ENCODE data around the gene PPP6R3.

The PPP6R3 gene

DNA sequence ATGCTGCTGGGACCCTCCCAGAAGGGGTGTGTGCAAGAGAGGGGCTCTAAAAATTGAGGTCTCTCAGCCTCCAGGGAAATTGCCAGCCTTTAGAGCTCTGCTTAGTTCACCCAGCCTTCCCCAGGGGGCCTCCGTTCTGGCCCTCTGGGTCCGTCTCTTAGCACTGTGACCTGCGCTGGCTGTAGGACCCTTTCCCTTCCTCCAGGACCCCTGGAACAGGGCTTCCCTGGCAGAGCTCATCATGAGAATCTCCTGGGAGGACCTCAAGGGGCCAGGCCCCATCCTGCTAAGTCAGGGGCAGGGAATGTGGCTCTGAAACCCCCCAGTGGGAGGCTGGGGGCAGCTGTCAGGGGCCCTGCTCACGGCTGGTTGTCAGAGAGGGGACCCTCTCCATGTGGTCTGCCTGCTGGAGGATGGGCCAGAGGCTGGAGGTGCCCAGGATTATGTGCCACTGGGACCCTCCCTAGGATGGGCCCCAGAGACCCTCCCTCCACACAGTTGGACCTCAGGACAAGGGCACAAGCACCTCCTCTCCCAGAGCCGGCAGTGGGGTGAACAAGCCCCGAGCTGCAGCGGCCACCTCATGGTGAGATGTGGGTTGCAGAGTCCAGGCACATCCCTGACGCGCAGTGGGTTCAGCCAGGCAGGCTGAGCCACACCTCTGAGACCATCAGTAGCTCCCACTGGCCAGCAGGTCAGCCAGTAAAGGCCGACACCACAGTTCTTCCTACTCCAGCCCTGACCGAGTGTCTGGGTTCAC, 196.6 kb downstream of the PPP6R3 start:
- no peak for DNase-seq

DNA sequence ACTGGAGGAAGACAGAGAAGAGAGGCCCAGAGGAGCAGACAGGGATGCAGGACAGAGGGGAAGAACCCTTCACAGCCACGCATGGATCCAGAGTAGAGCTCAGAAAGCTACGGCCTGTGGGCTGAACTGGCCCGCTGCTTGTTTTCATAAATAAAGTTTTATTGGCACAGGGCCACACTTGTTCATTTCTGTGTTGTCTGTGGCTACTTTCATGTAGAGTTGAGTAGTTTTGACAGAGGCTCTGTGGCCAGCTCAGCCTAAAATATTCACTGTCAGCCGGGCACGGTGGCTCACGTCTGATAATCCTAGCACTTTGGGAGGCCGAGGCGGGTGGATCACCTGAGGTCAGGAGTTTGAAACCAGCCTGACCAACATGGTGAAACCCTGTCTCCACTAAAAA, 197.5 kb downstream of the PPP6R3 start:
- DNase-seq = no peak

DNA sequence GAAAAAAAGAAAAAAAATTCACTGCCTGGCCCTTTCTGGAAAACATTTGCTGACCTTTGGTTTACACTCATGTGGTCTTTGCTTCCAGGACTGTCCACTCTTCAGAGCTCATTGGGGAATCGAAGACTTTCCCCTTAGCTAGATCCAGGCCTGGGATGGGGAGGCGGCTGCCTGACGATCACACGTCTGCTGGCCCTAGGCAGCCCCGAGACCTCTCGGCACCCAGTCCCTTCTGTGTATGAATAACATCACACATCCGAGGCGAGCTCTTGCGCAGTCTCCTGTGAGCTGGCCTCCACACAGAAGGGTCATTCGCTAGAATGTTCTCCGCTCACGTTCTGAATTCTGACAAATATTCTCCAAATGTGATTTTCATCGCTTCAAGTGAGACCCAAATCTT, 198.1 kb downstream of the PPP6R3 start:
- DNase-seq = no peak

DNA sequence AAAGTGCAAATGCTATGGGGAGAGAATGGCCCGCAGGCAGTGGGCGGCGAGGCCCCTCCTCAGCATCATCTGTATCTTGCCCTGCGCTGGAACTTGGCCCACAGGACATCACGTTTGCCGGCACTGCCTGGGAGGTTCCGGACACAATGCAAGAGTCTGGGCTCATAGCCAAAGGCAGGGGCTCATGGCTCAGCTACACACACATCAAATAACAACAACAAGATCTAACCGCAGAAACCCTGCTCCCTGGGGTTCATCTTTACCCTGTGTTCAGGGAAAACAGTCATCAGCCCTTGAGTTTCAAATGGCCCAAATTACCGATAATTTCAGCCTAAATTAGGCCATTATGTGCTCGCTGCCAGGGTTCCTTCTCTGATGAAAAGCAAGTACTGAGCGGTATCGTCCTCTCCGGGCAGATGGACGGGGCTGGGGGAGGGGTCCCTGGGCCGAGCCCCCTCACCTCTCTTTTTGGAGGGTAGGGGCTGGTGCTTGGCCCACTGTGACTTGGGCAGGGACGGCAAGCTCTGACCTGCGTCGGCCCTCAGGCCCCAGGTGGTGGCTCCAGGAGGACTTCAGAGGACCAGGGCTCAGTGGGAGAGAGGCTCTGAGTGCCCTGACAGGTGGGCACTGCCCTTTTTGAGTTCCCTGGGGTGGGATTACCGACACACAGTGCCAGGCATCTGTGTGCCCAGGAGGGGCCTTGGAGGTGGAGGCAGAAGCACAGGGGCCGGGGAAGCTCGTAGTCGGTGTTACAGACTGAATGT, 198.8 kb downstream of the PPP6R3 start:
- no peak for DNase-seq

DNA sequence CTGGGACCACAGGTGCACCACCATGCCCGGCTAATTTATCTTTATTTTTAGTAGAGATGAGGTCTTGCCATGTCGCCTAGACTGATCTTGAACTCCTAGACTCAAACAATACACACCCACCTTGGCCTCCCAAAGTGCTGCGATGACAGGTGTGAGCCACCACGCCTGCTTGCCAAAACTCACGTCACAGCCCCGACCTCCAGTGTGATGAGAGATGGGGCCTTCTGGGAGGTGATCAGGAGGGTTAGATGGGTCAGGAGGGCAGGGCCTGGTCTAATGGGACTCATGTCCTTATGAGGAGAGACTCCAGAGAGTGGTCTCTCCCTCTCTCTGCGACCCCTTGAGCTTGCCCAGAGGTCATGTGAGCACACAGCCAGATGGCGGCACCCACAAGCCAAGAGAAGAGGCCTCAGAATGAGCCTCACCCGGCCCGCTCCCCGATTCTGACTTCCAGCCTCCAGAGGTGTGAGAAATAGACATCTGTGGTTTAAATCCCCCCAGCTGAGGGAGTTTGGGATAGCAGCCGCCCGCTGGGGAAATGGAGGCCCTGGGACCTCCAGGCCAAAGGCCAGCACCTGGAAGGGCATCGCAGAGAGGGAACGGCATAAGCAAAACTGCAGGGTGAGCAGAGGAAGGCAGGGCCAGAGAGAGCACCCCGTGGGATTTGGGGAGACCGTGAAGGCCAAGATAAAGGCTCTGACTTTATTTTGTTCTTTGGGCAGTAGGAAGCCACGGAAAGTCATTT, 199.7 kb downstream of the PPP6R3 start:
- DNase-seq = no peak

DNA sequence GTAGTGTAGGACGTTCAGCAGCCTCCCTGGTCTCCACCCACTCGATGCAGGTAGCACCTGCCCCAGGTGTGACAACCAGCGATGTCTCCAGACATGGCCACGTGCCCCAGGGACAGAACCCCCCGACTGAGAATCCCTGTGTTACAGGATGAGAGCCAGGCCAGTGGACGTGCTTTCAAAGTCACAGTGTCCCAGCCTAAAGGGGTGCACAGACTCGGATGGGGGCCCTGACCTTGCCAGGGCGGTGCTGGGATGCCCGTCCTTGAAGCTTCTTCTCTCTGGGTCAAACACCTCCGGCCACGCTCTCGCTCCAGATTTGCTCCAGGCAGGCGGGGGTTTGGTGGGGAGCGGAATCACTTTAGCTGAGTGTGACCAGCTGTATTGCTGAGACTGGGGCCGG, 200.5 kb downstream of the PPP6R3 start:
- DNase-seq = no peak

DNA sequence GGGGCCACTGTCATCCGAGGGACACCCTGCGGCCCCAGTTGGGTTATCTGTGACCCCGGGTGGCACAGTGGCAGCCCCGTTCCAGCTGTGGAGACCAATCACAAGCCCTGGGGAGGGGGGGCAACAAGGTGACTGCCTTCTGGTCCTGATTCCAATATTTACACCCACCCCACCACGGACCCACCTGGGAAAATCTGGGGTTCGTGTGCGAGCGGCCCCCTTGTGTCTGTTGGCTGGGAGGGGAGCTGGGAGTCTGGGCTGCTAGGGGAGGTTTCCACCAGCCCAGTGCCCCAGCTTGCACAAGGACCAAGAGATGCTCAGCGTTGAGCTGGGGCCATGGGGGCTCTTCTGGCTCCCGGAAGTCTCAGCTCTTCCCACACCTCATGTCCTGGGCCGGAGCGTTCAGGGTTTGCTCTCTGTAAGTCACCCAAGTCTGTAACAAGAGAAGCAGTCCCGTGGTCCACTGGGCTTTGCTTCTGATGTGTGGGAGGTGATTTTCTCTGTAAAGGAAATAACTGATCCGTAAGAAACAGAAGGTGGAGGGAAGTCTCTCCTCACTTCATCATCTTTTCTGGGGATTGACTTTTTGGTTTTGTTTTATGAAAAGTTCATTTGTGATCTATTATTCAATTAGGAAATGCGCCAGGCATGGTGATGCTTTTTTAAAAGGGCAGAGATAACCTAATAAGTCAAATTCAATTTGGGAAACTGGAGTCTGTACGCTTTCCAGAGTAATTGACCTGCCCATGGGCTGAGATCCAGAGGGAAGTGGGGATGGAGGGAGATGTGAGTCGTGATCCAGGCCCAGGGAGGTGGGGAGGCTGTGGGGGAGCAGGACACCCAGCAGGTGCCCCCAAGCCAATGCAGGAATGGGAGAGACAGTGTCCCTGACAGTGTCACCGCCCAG, 201.4 kb downstream of the PPP6R3 start:
- no peak for DNase-seq

DNA sequence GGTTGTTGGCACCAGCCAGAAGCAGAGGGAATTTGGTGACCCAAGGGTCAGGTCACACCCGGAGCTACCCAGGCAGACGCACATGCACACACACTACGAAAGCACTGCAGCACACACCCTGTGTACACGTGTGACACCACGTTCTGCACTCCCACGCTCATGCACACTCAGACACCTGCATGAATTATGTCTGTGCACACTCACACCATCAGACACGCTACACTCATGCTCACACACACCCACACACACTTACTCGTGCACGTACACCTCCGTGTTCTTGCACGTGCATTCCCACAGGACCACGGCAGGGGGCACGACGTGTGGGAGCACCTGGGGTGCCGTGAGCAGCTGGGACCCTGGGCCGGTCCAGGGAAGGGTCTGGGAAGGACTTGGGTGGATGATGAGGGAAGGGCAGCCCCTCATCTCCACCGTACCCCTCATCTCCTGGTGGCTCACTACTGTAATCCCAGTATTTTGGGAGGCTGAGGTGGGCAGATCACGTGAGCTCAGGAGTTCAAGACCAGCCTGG, 203.0 kb downstream of the PPP6R3 start:
- no peak for DNase-seq

DNA sequence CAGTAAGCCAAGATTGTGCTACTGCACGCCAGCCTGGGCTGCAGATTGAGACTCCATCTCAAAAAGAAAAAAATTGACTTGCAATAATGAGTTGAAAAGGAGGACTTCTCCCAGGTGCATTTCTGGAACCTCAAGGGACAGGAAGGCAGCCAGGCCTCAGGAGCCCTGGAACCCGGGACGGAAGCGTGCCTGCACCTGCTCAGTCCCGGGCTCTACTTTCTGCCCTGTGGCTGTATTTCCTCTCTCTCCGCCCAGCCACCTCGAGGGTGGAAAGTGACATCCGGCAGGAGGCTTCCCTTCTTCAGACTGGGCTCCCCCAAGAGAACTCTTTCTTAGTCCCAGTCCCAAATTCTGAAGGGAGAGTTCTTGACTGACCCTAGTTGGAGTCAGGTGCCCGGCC, 203.6 kb downstream of the PPP6R3 start:
- no peak for DNase-seq

DNA sequence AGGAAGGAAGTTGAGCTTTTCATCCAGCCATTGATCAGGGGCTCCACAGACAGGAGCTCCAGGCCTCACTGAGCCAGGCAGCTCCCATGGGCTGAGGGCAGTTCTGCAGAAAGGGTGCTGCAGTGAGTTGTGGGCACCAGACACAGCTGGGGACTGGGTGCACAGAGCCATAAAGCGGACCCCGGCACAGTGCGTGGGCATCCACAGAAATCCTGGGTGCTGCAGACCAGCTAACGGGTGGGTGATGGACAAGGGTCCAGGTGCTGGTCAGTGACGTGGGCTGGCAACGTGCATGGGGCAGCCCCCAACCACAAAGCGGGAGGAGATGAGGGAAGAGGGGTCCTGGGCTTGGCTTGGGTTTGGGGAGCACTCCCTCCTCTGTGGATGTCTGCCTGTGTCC, 204.4 kb downstream of the PPP6R3 start:
- no peak for DNase-seq
